GM10266 (cell line): Measurements from ENCODE around the gene EXOSC1.

Source experiments
- DNase-seq: peaks from one replicate; pipeline ENCODE4 v3.0.0; 2012; ENCODE audit errors: extremely low spot score
- TF ChIP-seq, protein P1 (sequence below): IDR thresholded peaks from 2 replicates; pipeline ENCODE4 v1.5.1; 2012; ENCODE audit warnings: mild to moderate bottlenecking, low read depth; ENCODE audit not compliant: control insufficient read depth, insufficient read depth; ENCODE audit errors: missing control alignments

The EXOSC1 gene

DNA sequence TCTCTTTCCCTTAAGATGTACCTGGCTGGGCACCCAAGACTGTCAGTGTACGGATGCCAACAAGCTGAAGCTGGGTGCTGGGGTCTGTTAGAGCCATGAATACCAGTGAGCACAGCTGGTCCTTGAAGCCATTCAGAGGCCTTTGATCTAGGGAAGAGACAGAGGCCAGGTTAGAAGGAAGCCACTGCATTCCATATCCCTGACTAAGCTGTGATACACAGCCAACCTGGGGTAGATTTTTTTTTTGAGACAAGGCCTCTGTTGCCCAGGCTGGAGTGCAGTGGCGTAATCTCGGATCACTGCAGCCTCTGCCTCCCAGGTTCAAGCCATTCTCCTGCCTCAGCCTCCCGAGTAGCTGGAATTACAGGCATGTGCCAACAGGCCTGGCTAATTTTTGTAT, 20.9 kb upstream of the EXOSC1 start:
- TF ChIP-seq, protein P1, sequence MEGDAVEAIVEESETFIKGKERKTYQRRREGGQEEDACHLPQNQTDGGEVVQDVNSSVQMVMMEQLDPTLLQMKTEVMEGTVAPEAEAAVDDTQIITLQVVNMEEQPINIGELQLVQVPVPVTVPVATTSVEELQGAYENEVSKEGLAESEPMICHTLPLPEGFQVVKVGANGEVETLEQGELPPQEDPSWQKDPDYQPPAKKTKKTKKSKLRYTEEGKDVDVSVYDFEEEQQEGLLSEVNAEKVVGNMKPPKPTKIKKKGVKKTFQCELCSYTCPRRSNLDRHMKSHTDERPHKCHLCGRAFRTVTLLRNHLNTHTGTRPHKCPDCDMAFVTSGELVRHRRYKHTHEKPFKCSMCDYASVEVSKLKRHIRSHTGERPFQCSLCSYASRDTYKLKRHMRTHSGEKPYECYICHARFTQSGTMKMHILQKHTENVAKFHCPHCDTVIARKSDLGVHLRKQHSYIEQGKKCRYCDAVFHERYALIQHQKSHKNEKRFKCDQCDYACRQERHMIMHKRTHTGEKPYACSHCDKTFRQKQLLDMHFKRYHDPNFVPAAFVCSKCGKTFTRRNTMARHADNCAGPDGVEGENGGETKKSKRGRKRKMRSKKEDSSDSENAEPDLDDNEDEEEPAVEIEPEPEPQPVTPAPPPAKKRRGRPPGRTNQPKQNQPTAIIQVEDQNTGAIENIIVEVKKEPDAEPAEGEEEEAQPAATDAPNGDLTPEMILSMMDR, result no peak
- DNase-seq, result no peak

DNA sequence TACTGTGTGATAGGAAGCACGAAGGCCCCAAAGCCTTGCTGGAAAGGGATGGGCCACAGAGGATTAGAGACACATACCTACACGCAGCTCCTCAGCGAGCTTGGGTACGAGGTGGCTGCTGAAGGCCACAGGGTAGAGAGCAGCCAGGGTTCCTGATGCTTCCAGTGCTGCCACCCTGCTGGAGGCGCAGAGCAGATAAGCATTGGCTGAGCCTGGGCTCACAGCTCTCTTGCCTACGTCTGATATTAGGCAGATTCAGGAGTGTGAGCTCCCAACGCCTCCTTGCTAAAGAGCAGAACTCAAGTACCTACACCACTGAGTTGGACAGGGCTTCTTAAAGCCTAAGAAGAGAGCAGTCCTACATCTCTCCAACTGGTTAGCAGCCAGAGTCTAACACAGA, 20.2 kb upstream of the EXOSC1 start:
- no peak for DNase-seq
- TF ChIP-seq, protein P1, result no peak

DNA sequence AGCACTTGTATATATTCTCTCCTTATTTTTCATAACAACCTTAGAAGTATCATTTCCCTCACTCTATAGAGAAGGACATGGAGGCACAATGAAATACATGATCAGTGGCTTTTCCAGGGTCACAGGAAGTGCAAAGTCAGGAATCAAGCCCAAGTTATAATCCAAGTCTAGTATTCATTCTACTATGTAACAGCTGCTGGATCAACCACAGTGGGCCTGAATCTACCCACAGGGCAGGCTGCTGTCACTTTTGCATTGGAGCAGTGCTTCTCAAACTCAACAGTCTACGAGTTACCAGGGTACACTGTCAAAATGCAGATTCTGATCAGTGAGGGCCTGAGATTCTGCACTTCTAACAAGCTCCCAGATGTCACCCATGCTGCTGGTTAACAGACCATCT, 18.4 kb upstream of the EXOSC1 start:
- TF ChIP-seq, protein P1, result no peak
- DNase-seq, result no peak

DNA sequence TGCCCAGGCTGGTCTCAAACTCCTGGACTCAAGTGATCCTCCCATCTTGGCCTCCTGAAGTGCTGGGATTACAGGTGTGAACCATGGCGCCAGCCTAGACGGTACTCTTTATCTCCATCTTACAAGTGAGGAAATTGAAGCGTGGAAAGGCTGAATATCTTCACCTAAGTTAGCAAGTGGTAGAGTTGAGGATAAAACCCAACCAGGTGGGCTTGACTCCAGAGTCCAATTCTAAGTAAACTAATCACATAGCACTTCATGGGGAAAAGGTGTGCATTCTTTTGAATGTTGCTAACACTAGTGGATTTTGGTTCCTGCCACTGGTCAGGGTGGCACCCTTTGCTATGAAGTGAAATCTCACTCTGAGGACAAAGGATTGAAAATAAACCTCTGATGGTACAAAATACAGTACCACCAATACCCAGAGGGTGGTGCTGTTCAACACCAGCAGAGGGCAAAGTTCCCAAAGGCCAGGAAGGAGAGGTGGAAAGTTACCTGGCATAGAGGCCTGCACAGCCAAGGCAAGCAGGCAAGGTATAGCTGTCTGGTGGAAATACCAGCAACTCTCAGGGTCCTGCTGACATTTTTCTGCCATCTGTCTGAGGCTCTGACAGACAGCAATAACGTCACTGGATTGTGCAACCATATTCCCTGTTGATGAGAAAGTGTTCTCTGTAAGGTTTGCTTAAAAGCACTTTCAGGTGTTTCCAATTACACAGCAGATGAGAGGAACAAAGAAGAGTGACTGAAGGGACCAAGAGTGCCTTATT, 17.7 kb upstream of the EXOSC1 start:
- TF ChIP-seq, protein P1, result peak; percentile 75

DNA sequence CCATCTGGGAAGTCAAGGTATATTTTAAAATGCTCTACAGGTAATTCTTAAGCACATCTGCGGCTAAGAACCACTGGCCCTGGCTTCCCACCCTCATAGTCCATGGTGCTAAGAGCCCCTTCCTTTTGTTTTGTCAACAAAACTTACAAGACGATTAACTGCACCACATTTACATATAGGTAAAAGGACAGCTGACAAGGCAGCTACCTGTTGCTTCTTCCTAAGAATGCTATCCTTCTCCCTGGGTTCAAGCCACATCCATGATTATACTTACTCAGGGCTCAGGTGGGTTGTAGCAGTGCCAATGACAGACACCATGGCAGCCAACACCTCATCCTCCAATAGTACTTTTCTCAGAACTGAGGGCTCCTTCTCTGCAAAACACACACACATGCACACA, 16.5 kb upstream of the EXOSC1 start:
- TF ChIP-seq, protein P1, result no peak
- no peak for DNase-seq

More for the DNA sequence above, 17.7 kb upstream of the EXOSC1 start:
- DNase-seq, result peak; percentile 52

DNA sequence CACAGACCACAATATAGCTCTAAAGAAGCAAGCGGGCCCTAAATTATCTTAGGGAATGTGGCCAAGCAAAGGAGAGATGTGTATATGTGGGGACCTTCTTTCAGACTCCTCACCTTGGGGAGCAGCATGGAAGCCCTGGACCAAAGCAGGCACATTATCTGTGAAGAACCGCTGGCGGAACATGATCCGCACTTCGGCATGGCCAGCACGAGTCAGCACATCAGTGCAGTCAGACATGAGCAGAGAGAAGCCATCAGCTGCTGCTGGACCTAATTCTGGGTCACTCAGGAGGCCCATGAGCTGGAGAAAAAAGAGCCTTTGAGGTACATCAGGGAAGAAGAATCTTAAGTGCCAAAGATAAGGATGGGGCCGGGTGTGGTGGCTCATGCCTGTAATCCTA, 14.1 kb upstream of the EXOSC1 start:
- TF ChIP-seq, protein P1, result no peak
- DNase-seq, result no peak

DNA sequence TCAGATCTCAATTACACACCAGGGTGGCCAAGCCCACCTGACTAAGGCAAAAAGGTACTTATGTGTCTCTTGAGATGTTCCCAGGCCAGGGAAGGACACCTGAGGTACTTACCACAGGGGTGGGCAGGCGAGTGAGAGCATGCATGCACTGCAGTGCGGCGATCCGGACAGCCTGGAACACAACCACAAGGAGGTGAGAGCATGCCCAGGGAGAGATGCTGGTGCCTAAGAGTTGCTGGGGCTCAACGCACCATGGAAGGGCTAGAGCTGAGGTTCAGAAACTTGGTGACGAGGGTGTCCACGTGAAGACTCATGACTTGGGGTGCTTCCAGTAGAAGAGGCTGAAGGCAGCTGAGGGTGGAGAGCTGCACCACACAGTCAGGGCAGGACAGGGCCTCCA, 13.3 kb upstream of the EXOSC1 start:
- no peak for DNase-seq
- TF ChIP-seq, protein P1, result no peak
